ENCODE data around the gene GAS6.
"Not testable (repeated sequence)": the region's sequence is repeated elsewhere in the genome, so short reads cannot be mapped to it uniquely, and the experiment has no call there.

The GAS6 gene

DNA sequence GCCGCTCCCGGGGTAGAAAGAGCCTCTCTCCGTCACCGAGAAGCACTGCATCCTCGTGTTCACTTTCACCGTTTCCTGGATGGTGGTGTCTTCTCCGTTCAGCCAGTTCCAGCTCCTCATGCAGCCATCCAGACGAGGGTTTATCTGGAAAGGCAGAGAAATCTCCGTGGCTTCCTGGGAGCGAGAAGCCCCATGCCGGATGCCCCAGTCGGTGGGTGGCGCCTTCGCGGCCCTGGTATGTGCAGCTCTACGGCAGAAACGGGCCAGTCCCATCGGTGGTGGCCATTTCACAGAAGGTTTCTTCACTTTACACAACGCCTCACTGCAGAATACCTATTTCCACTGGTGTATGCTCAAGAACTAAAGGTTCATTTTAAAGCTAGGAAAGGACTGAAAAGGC lies 36.9 kb downstream of the GAS6 start:
- no peak for TF ChIP-seq EZH2phosphoT487 (IDR thresholded peaks at IDR 0.05; ENCODE audit: low read length)
- no peak for TF ChIP-seq EZH2 (optimal IDR thresholded peaks at IDR 0.05; ENCODE audit: low read depth, low read length)
- TF ChIP-seq CTCF (IDR thresholded peaks at IDR 0.05; ENCODE audit: low read length): no peak
- Histone ChIP-seq H3K9me3 (replicated peaks; ENCODE audit: insufficient read depth, low read length) (no peaks in the 10 kb centered on the region), H4K20me1 (ENCODE audit: insufficient read depth, low read length) (no peaks in the 10 kb centered on the region), H3K4me1 (ENCODE audit: low read length) (no peaks in the 10 kb centered on the region), H3F3A (ENCODE audit: insufficient read depth, low read length) (peaks cover 25% of the 10 kb centered on the region), H3K4me3 (ENCODE audit: low read length) (no peak overlapping the region), H3K27ac (ENCODE audit: low read length) (no peak overlapping the region), H2AFZ (ENCODE audit: low read length) (no peak overlapping the region), H3K9me2 (replicated peaks; ENCODE audit: insufficient read depth, low read length) (no peaks in the 10 kb centered on the region), H3K9ac (ENCODE audit: low read length) (no peak overlapping the region), H3K27me3 (replicated peaks; ENCODE audit: insufficient read depth, low read length) (no peaks in the 10 kb centered on the region), H3K79me2 (ENCODE audit: low read length) (peaks cover 37% of the 10 kb centered on the region), H3K4me2 (ENCODE audit: low read depth, low read length) (no peak overlapping the region), H3K36me3 (replicated peaks; ENCODE audit: insufficient read depth, low read length) (peaks cover 15% of the 10 kb centered on the region; the same call in 1 of the 2 replicates)
- no peak for DNase-seq

DNA sequence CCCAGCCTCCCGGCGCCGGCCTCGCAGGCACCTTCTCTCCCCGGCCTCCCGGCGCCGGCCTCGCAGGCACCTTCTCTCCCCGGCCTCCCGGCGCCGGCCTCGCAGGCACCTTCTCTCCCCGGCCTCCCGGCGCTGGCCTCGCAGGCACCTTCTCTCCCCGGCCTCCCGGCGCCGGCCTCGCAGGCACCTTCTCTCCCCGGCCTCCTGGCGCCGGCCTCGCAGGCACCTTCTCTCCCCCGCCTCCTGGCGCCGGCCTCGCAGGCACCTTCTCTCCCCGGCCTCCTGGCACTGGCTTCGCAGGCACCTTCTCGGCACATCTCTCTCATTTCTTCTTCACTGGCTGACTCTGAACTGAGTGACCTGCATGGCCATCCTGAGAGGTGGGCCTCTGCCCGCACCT lies 37.4 kb downstream of the GAS6 start:
- H3K27ac ChIP-seq (ENCODE audit: low read length); H3K9me3 ChIP-seq (replicated peaks; ENCODE audit: insufficient read depth, low read length); H3K4me3 ChIP-seq (ENCODE audit: low read length); H3K27me3 ChIP-seq (replicated peaks; ENCODE audit: insufficient read depth, low read length); DNase-seq; H4K20me1 ChIP-seq (ENCODE audit: insufficient read depth, low read length); H3K4me2 ChIP-seq (ENCODE audit: low read depth, low read length); H3K9me2 ChIP-seq (replicated peaks; ENCODE audit: insufficient read depth, low read length); H3K4me1 ChIP-seq (ENCODE audit: low read length); H2AFZ ChIP-seq (ENCODE audit: low read length); H3K9ac ChIP-seq (ENCODE audit: low read length): not testable (repeated sequence)
- Histone ChIP-seq H3K36me3 (replicated peaks; ENCODE audit: insufficient read depth, low read length) (peaks cover 15% of the 10 kb centered on the region; the same call in 1 of the 2 replicates), H3K79me2 (ENCODE audit: low read length) (peaks cover 36% of the 10 kb centered on the region), H3F3A (ENCODE audit: insufficient read depth, low read length) (peaks cover 29% of the 10 kb centered on the region)

- peaks cover 15% of the 10 kb centered on the region; the same call in 1 of the 2 replicates for H3K36me3 ChIP-seq (replicated peaks; ENCODE audit: insufficient read depth, low read length)
These were observed 38.0 kb downstream of the GAS6 start for GRCh38 chr13:113825841-113826240.

More at GRCh38 chr13:113825841-113826240, 38.0 kb downstream of the GAS6 start:
- no peaks in the 10 kb centered on the region for H3K27me3 ChIP-seq (replicated peaks; ENCODE audit: insufficient read depth, low read length)
- H3K79me2 ChIP-seq (ENCODE audit: low read length): peaks cover 30% of the 10 kb centered on the region
- no peak overlapping the region for H3K4me2 ChIP-seq (ENCODE audit: low read depth, low read length)
- no peak overlapping the region for H3K27ac ChIP-seq (ENCODE audit: low read length)
- no peaks in the 10 kb centered on the region for H3K4me1 ChIP-seq (ENCODE audit: low read length)
- no peak overlapping the region for H3K9ac ChIP-seq (ENCODE audit: low read length)
- no peaks in the 10 kb centered on the region for H3K9me3 ChIP-seq (replicated peaks; ENCODE audit: insufficient read depth, low read length)
- no peaks in the 10 kb centered on the region for H3K9me2 ChIP-seq (replicated peaks; ENCODE audit: insufficient read depth, low read length)
- no peak for TF ChIP-seq EZH2 (optimal IDR thresholded peaks at IDR 0.05; ENCODE audit: low read depth, low read length)
- no peak for TF ChIP-seq EZH2phosphoT487 (IDR thresholded peaks at IDR 0.05; ENCODE audit: low read length)
- TF ChIP-seq CTCF (IDR thresholded peaks at IDR 0.05; ENCODE audit: low read length): no peak
- no peaks in the 10 kb centered on the region for H4K20me1 ChIP-seq (ENCODE audit: insufficient read depth, low read length)
- peaks cover 35% of the 10 kb centered on the region for H3F3A ChIP-seq (ENCODE audit: insufficient read depth, low read length)
- H3K4me3 ChIP-seq (ENCODE audit: low read length): no peak overlapping the region
- no peak for DNase-seq
- H2AFZ ChIP-seq (ENCODE audit: low read length): no peak overlapping the region
